Chondrocyte (in vitro differentiated cells): ENCODE results near the gene ADAMTS16. TPM values are rescaled to one million over a fixed set of nuclear protein-coding genes. Genes with fewer than 3 reads are reported as not detected.

Experiments
- DNase-seq: peaks from one replicate; pipeline ENCODE4 v3.0.0; 2021; ENCODE audit warnings: mixed read lengths, low spot score
- H3K27ac Mint-ChIP-seq: one replicate; pipeline ENCODE4 v1.8.0; 2021; ENCODE audit warnings: mild to moderate bottlenecking, moderate library complexity, mixed read lengths; ENCODE audit not compliant: unreplicated experiment
- H3K27me3 Mint-ChIP-seq: 2 replicates; pipeline ENCODE4 v1.8.0; 2021; ENCODE audit warnings: low read depth, mixed read lengths
- H3K36me3 Mint-ChIP-seq: 2 replicates; pipeline ENCODE4 v1.8.0; 2021; ENCODE audit warnings: low read depth, mixed read lengths
- H3K4me1 Mint-ChIP-seq: 2 replicates; pipeline ENCODE4 v1.8.0; 2021; ENCODE audit warnings: low read depth, mild to moderate bottlenecking, mixed read lengths
- H3K4me3 Mint-ChIP-seq: one replicate; pipeline ENCODE4 v1.8.0; 2021; ENCODE audit warnings: mild to moderate bottlenecking, moderate library complexity, mixed read lengths; ENCODE audit not compliant: unreplicated experiment
- H3K9me3 Mint-ChIP-seq: 2 replicates; pipeline ENCODE4 v1.8.0; 2021; ENCODE audit warnings: low read depth, mixed read lengths
- total RNA-seq: library from RNA; stranded (reverse); gene quantifications from 3 replicates; pipeline ENCODE4 v1.2.1, GENCODE V29; 2021
- TF ChIP-seq, protein P1 (sequence below): fragments of 200-600 bp; sonication (generic); IDR thresholded peaks from 2 replicates; pipeline ENCODE4 v1.5.0; 2021; ENCODE audit warnings: antibody characterized with exemption, mild to moderate bottlenecking, moderate library complexity

The ADAMTS16 gene
- total RNA-seq, 1 donor from 2014 or later, result 12.5 TPM

DNA sequence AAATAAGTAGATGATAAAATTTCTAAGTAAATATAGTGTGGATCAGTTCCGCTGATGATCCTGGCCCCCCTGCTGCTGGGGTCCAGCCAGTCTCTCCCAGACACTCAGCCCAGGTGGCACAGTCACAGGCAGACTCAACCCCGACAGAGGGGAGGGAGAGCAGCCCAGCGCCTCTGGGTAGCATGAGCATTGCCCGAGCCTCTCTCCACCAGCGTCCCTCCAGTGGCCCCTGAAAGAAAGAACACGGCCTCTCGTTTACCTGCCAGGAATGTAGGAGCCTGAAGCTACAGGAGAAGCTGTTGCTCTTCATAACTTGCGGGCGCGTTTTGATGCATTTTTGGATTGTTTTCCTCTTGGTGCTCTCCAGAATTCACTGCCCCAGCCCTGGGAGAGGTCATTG, 213.6 kb downstream of the ADAMTS16 start:
- TF ChIP-seq, protein P1, sequence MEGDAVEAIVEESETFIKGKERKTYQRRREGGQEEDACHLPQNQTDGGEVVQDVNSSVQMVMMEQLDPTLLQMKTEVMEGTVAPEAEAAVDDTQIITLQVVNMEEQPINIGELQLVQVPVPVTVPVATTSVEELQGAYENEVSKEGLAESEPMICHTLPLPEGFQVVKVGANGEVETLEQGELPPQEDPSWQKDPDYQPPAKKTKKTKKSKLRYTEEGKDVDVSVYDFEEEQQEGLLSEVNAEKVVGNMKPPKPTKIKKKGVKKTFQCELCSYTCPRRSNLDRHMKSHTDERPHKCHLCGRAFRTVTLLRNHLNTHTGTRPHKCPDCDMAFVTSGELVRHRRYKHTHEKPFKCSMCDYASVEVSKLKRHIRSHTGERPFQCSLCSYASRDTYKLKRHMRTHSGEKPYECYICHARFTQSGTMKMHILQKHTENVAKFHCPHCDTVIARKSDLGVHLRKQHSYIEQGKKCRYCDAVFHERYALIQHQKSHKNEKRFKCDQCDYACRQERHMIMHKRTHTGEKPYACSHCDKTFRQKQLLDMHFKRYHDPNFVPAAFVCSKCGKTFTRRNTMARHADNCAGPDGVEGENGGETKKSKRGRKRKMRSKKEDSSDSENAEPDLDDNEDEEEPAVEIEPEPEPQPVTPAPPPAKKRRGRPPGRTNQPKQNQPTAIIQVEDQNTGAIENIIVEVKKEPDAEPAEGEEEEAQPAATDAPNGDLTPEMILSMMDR, result no peak
- peaks cover 47% of the 10 kb centered on the region for H3K4me1 Mint-ChIP-seq
- DNase-seq, result no peak
- H3K36me3 Mint-ChIP-seq, result no peaks in the 10 kb centered on the region
- H3K4me3 Mint-ChIP-seq, result no peak overlapping the region
- H3K9me3 Mint-ChIP-seq, result no peaks in the 10 kb centered on the region
- H3K27ac Mint-ChIP-seq, result no peak overlapping the region
- no peaks in the 10 kb centered on the region for H3K27me3 Mint-ChIP-seq

DNA sequence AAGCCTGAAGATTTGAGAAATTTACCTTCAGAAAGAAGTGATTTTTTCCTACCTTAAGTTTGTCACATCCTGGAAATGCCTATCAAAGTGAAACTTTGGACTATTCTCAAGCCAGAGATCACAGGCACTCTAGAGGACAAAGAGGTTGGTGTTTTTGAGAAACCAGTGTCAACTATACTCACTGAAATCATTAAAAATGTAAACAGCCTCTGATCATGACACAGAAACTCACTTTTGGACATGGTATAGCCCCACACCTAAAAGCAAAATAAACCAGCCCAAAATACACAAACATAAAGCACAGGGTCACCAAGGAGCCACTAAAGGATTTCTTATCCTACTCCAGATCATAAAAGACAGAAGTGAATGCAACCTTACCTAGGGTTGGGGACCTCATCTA, 216.6 kb downstream of the ADAMTS16 start:
- Mint-ChIP-seq H3K9me3 (no peaks in the 10 kb centered on the region), H3K27ac (no peak overlapping the region), H3K4me1 (peaks cover 30% of the 10 kb centered on the region), H3K27me3 (no peaks in the 10 kb centered on the region), H3K4me3 (no peak overlapping the region), H3K36me3 (no peaks in the 10 kb centered on the region)
- TF ChIP-seq, protein P1, result no peak
- DNase-seq, result no peak

DNA sequence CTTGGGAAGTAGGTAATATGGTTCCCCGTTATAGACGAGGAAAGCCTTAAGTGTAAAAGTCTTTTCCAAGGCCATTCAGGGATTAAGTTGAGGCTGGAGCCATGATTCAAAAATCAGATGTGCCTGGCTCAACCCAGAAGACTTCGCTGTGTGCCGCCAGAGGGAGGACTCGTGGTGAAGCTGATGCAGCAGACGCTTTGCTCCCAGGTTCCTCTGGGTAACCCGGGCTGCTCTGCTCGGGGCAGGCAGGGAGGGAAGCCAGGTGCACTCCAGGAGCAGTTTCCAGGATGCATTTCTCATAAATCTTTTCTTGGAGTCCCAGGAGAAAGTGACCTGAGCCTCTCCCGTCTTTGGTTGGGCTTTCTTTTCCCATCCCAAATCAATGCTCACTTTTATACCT, 219.5 kb downstream of the ADAMTS16 start:
- Mint-ChIP-seq H3K4me1 (peaks cover 39% of the 10 kb centered on the region), H3K27me3 (no peaks in the 10 kb centered on the region), H3K9me3 (no peaks in the 10 kb centered on the region), H3K4me3 (no peak overlapping the region), H3K36me3 (no peaks in the 10 kb centered on the region), H3K27ac (no peak overlapping the region)
- TF ChIP-seq, protein P1, result no peak
- DNase-seq, result no peak

DNA sequence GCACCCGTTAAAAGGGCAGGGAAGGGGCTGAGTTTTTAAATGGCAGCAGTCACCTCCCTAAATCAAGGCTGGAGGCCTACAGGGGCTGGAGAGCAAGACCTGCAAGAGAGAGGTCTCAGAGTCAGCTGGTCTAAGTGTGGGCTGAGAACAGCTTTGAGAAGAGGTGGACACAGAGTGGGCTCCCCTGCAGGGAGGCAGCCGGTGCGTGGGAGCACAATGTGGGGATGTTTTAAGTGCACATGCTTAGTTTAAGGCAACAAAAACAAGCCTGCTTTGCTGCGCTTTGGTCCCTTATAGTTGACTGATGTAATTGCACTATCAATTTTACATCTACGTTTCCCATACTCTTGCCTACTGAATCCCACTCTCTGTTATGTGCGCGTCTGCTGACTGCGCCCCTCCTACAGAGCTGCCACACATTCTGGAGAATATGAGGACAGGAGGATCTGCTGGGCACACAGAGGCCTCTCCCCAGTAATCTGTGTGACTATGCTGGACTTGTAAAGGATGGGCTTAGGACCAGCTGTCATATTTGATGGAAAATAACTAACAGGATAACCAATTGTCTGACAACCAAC, 220.3 kb downstream of the ADAMTS16 start:
- Mint-ChIP-seq H3K4me1 (peaks cover 39% of the 10 kb centered on the region), H3K4me3 (no peak overlapping the region), H3K9me3 (no peaks in the 10 kb centered on the region), H3K36me3 (no peaks in the 10 kb centered on the region), H3K27me3 (no peaks in the 10 kb centered on the region), H3K27ac (no peak overlapping the region)
- no peak for DNase-seq
- TF ChIP-seq, protein P1, result no peak

DNA sequence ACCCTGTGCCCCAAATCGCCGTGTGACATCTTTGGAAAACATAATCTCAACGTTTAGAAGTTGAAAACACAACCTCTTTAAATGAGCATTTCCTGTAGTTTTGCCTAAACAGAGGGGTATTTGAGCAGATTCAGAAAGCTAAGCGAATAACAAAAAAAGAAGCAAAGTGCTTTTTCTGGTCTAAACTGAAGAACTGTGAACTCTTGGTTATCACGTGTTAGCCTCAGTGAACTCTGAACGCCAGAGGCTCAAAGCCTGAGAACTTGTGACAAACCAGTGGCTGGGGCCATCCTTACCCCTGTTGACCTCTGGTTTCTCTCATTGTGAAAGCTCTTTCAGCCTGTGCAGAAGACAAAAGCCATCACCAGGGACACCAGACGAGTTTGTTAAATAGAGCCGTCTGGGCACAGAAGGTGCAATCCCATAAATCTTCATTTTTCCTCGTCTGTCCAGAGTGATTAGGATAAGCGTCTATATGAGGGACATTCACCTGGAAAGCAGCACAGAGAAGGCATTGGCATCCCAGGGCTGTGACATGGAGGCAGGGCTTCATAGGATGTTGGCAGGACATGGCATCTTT, 220.9 kb downstream of the ADAMTS16 start:
- DNase-seq, result no peak
- TF ChIP-seq, protein P1, result no peak
- Mint-ChIP-seq H3K27me3 (no peaks in the 10 kb centered on the region), H3K4me3 (no peak overlapping the region), H3K27ac (no peak overlapping the region), H3K9me3 (no peaks in the 10 kb centered on the region), H3K36me3 (no peaks in the 10 kb centered on the region), H3K4me1 (peaks cover 39% of the 10 kb centered on the region)
